Measurements from ENCODE around the gene PPRC1.

The PPRC1 gene

DNA sequence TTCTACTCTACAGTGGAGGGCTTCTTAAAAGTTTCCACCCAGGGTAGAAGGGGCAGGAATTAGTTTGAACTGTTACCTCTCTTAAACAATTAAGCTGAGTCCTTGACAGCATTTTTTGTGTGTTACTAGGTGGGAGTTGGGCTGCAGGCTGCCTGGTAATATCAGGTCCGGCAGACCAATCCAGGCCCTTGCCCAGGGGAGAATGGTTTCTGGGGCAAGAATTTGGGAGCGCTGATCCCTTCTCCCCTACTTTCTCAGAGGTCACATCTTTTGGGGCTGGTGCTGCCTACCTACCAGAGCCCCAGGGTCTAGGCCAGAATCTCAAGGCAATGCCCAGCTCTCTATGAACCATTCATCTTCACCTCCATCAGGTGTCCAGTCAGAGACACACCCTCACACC lies 1.6 kb downstream of the PPRC1 start:
- in situ Hi-C loops (cut with MboI; ENCODE audit: low pct_unique_long_range_greater_than_20kb, low sequenced_read_pairs, unreplicated experiment) = no loop called here
- no peak for DNase-seq (ENCODE audit: low spot score)
- TF ChIP-seq, protein P1, sequence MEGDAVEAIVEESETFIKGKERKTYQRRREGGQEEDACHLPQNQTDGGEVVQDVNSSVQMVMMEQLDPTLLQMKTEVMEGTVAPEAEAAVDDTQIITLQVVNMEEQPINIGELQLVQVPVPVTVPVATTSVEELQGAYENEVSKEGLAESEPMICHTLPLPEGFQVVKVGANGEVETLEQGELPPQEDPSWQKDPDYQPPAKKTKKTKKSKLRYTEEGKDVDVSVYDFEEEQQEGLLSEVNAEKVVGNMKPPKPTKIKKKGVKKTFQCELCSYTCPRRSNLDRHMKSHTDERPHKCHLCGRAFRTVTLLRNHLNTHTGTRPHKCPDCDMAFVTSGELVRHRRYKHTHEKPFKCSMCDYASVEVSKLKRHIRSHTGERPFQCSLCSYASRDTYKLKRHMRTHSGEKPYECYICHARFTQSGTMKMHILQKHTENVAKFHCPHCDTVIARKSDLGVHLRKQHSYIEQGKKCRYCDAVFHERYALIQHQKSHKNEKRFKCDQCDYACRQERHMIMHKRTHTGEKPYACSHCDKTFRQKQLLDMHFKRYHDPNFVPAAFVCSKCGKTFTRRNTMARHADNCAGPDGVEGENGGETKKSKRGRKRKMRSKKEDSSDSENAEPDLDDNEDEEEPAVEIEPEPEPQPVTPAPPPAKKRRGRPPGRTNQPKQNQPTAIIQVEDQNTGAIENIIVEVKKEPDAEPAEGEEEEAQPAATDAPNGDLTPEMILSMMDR (IDR thresholded peaks at IDR 0.05; ENCODE audit: extremely low read depth, insufficient read depth, missing control alignments) = no peak

DNA sequence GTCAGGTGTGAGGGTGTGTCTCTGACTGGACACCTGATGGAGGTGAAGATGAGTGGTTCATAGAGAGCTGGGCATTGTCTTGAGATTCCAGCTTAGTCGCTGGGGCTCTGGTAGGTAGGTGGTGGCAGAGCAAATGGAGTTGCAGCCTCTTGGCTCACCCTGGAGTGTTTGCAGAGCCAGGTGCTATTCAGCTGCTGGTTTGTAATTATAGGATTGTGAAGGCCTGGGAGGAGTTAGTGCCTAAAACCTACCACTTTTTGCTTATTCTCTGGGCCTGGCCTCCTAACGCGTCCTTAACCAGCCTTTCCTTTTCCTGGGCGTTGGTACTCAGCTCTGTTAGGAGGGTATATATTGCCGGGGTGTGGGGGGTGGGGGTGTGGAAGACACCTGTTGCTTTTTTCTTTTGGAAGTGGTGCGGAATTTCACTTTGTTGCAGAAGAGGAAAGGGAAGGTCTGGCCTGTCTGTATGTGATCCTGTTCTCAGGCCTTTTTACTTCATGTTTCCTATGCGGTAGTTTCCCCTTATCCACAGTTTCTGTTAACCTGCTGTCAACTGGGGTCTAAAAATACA lies 3.2 kb downstream of the PPRC1 start:
- in situ Hi-C loops (cut with MboI; ENCODE audit: low pct_unique_long_range_greater_than_20kb, low sequenced_read_pairs, unreplicated experiment) = no loop called here

GRCh38 chr10:102139281-102140110 lies 6.7 kb downstream of the PPRC1 start:
- TF ChIP-seq, protein P1 (IDR thresholded peaks at IDR 0.05; ENCODE audit: extremely low read depth, insufficient read depth, missing control alignments) = no peak

More for the DNA sequence above, 3.2 kb downstream of the PPRC1 start:
- DNase-seq (ENCODE audit: low spot score) = no peak
- TF ChIP-seq, protein P1 (IDR thresholded peaks at IDR 0.05; ENCODE audit: extremely low read depth, insufficient read depth, missing control alignments) = no peak

DNA sequence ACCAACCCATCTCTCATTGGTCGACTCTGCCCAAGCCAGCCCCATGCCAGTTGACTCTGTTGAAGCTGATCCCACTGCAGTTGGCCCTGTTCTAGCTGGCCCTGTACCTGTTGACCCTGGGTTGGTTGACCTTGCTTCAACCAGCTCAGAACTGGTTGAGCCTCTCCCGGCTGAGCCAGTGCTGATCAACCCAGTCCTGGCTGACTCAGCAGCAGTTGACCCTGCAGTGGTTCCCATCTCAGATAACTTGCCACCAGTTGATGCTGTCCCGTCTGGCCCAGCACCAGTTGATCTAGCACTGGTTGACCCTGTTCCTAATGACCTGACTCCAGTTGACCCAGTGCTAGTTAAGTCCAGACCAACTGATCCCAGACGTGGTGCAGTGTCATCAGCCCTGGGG lies 7.4 kb downstream of the PPRC1 start:
- DNase-seq (ENCODE audit: low spot score) = no peak
- in situ Hi-C loops (cut with MboI; ENCODE audit: low pct_unique_long_range_greater_than_20kb, low sequenced_read_pairs, unreplicated experiment) = no loop called here
- TF ChIP-seq, protein P1 (IDR thresholded peaks at IDR 0.05; ENCODE audit: extremely low read depth, insufficient read depth, missing control alignments) = no peak

More at GRCh38 chr10:102139281-102140110, 6.7 kb downstream of the PPRC1 start:
- in situ Hi-C loops (cut with MboI; ENCODE audit: low pct_unique_long_range_greater_than_20kb, low sequenced_read_pairs, unreplicated experiment) = no loop called here
- DNase-seq (ENCODE audit: low spot score) = no peak

GRCh38 chr10:102140913-102141540 lies 8.2 kb downstream of the PPRC1 start:
- in situ Hi-C loops (cut with MboI; ENCODE audit: low pct_unique_long_range_greater_than_20kb, low sequenced_read_pairs, unreplicated experiment) = no loop called here
- TF ChIP-seq, protein P1 (IDR thresholded peaks at IDR 0.05; ENCODE audit: extremely low read depth, insufficient read depth, missing control alignments) = no peak
- no peak for DNase-seq (ENCODE audit: low spot score)

DNA sequence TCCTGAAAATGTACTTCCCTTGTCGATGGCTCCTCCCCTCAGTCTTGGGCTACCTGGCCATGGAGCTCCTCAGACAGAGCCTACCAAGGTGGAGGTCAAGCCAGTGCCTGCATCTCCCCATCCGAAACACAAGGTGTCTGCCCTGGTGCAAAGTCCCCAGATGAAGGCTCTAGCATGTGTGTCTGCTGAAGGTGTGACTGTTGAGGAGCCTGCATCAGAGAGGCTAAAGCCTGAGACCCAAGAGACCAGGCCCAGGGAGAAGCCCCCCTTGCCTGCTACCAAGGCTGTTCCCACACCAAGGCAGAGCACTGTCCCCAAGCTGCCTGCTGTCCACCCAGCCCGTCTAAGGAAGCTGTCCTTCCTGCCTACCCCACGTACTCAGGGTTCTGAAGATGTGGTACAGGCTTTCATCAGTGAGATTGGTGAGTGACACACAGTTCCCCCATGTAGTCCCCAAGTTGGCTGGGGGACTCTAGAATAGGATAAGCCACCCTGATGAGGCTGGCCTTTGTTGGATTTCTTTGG lies 8.8 kb downstream of the PPRC1 start:
- no peak for DNase-seq (ENCODE audit: low spot score)
- TF ChIP-seq, protein P1 (IDR thresholded peaks at IDR 0.05; ENCODE audit: extremely low read depth, insufficient read depth, missing control alignments) = no peak
- in situ Hi-C loops (cut with MboI; ENCODE audit: low pct_unique_long_range_greater_than_20kb, low sequenced_read_pairs, unreplicated experiment) = no loop called here
